Measurements from ENCODE around the gene C1orf50. TPM values are rescaled to one million over a fixed set of nuclear protein-coding genes. Genes with fewer than 3 reads are reported as not detected.
A peak's percentile ranks its signal among the peaks of the same experiment; 100 is the strongest.

Gene C1orf50
- polyA plus RNA-seq, 3 donors = 10.1 to 15.1 (median 10.8) TPM

DNA sequence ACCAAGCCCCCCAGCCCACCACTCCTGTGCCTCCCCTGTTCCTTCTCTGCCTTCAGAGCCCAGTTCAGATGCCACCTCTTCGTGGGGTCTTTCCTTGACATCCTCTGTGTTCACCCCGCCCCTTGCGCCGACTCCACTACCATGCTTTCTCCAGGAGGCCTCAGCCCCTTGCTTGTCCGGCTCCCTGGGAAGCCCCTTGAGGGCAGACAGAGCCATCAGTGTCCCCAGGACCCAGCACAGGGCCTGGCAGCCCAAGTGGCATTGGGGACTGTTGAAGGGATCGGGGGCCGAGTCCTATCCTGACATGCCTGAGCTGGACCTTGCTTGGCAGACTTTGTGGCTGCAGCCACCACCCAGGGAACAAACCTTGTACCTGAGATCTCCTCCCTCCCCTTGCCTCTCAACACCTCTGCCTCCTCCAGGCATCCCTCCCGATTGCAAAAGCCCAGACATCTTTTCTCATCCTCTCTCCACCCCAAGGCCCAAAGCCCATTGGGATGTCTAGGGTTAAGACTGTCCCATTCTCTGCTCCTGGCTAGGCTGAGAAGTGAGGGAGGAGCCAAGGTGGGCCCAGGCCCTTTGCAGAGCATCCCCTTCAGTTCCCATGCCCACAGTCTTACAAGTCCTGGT, 30.4 kb upstream of the C1orf50 start:
- DNase-seq (ENCODE audit: extremely low read depth in 1 of 11, low read depth in 9 of 11, low spot score in 4 of 11) = no peak

- no peak for DNase-seq (ENCODE audit: extremely low read depth in 1 of 11, low read depth in 9 of 11, low spot score in 4 of 11)
Observed at GRCh38 chr1:42737257-42737656, 29.8 kb upstream of the C1orf50 start.

DNA sequence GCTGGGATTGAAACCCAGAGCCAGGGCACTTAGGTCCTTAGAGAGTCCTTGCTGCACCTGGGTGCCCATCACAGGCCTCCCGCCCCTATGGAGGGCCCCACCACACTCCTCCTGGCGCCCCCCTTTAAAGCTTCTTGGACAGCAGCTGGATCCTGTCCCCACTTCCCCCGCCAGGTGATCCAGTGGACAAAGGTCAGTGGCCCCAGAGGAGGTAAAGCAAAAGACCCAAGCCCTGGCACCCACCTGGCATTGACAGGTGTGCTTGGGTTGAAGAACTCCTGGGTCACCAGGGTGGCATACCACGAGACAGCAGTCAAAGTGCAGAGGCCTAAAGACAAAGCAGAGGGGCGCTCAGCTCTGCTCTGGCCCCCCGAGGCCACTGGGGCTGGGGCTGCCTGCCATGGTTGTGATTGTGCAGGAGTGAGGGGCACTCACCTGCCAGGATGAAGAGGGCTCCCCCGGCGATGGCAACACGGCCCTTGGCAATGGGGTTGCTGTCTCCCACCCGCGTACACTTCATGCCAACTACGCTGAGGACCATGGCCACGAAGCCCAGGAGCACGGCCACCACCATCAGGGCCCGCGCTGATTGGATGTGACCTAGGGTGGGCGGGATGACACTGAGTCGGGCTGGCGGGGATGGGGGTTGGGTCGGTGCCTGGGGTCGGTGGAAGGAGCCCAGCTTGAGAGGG, 28.9 kb upstream of the C1orf50 start:
- DNase-seq (ENCODE audit: extremely low read depth in 1 of 11, low read depth in 9 of 11, low spot score in 4 of 11) = no peak

GRCh38 chr1:42738678-42739226, 28.3 kb upstream of the C1orf50 start:
- DNase-seq (ENCODE audit: extremely low read depth in 1 of 11, low read depth in 9 of 11, low spot score in 4 of 11) = no peak

- DNase-seq (ENCODE audit: extremely low read depth in 1 of 11, low read depth in 9 of 11, low spot score in 4 of 11) = peak in 3 of 11 donors; percentile 41 to 75 (median 56)
Observed at GRCh38 chr1:42739753-42740700, 27.0 kb upstream of the C1orf50 start, which contains the start of gene CLDN19. TSS of gene CLDN19 (minus strand) at chr1:42740236. CDS start at chr1:42740063, 173 bp downstream.

DNA sequence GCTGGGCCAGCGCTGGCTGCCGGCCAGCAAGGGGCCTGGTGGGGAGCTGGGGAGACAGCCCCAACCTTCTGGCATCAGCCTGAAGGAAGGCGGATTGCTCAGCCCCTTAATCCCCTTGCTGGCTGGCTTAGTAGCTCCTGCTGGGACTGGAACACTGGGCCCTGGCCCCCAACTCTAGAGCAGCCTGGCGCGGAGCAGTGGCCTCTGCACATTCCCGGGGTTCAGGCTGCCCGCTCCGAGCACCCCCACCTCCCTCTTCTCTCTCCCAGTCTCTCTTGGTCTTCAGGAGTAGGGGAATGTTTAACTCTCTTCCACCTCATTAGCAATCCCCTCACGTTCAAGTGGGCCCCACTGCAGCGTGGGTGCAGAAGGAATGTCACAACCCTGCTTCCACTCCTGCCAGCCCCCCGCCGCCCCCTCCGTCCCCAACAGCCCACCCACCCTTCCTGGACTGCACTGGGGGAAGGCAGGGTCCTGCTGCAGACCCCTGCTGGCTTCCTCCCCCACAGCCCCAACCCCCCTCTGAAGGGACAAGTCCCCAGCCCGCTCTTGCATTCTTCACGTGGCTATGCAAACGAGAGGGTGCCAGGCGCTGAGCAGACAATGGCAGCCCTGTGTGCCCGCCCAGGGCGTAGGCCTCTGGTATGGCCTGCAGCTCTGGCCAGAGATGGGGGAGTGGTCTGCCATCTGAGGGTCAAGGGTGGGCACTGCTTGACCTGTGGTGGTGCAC, 26.0 kb upstream of the C1orf50 start:
- peak in 2 of 11 donors; percentile 71 to 77 for DNase-seq (ENCODE audit: extremely low read depth in 1 of 11, low read depth in 9 of 11, low spot score in 4 of 11)

DNA sequence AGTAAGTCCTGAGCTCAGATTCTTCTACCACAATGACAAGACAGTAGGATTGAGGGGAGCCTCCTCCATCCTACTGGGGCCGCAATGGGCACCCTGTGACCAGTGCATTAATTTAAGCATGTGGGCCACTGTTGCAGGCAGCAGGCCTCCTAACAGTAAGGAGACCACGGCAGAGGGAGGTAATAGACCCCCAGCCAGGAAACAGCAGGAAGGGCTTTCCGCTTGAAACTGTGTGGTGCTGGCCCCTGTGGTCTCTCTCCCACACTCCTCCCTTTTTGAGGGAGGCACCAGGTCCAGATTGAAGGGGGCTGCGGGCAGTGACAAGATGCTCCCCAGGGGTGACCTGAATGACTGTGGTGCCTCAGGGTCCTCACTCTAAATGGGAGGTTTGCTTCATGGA, 25.3 kb upstream of the C1orf50 start:
- DNase-seq (ENCODE audit: extremely low read depth in 1 of 11, low read depth in 9 of 11, low spot score in 4 of 11) = no peak

GRCh38 chr1:42742141-42742540, 24.9 kb upstream of the C1orf50 start:
- no peak for DNase-seq (ENCODE audit: extremely low read depth in 1 of 11, low read depth in 9 of 11, low spot score in 4 of 11)

DNA sequence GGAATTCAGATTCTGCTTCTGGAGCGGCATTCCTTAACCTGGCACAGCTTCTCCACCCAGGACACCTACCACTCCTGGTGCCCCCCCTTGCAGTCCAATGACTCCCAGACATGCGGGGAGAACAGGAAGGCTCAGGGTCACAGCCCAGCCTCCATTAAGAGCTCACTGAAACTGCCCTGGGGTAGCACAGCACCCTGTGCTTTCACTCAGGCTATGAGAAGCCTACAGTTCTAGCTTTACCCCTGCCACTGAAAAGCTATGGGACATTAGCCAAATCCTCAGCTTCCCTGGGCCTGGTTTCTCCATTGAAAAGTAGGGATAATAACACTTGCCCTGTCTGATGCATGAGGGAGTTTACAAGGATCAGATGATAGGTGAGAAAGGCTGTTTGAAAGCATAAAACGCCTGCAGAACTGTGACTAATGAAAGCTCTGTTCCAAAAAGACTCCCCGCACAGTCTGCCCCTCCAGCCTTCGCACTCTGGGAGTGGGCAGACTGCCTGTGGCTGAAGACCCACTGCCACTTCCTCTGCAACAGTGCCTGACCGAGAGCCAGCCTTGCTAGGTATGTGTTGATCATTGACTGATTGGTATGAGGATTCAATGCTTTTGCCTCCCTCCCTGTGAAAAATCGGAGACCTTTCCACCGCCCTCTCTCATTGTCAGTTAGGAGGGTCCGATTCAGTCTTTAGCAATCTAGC, 24.3 kb upstream of the C1orf50 start:
- DNase-seq (ENCODE audit: extremely low read depth in 1 of 11, low read depth in 9 of 11, low spot score in 4 of 11) = no peak

DNA sequence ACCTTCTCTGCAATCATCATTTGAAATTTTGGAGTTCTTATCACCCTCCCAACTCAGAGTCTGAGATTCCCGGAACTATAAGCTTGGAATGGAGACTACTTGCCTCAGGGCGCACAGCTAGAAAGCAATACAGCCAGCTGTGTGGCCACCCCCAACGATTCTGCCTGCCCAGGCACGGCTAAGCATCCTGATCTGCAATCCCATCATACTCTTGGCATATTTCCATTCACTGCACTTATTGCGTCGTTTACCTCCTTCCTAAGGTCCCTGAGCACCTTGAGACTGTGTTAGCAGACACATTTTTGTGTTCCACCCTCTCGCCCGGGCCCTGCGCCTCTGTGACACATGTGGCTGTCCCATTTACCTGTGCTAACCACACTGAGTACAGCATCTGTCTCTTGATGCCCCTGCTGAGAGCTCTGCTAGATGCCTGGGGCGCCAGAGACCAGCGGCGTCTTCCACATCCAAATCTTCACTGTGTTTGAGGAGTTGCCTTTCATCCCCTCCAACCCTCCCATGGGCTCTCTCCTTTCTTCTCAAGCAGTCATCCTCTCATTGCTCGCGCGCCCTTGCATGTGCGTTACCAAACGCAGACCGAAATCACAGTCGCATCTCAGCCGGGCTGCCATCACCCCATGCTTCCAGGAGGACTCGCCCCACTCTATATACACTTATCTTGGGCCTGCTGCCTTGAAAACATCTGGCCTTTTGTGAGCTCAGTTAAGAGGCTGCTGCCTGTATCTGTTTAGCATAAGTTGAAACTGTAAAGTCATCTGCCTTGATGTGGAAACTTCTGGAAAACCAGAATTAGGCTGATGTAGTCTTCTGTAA, 23.5 kb upstream of the C1orf50 start:
- DNase-seq (ENCODE audit: extremely low read depth in 1 of 11, low read depth in 9 of 11, low spot score in 4 of 11) = peak in 1 of 11 donors; percentile 28

GRCh38 chr1:42744148-42744413, 23.0 kb upstream of the C1orf50 start:
- no peak for DNase-seq (ENCODE audit: extremely low read depth in 1 of 11, low read depth in 9 of 11, low spot score in 4 of 11)

DNA sequence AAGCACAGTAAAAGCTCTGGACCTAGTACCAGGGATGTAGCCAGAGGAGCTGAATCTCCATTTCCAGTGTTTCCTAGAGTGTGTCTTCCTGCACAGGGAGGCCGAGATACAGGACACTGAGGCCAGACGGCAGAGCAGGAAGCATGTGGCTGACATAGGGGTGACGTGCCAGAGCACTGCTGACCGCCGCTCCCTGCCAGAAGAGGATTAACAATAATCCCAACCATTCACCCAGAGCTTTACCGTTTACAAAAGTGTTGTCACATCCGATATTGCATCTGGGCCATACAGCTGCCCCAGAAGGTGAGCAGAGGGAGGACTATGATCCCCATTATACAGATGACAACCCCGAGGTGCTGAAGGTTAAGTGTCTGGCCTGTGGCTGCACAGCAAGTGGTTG, 21.2 kb upstream of the C1orf50 start:
- DNase-seq (ENCODE audit: extremely low read depth in 1 of 11, low read depth in 9 of 11, low spot score in 4 of 11) = no peak

DNA sequence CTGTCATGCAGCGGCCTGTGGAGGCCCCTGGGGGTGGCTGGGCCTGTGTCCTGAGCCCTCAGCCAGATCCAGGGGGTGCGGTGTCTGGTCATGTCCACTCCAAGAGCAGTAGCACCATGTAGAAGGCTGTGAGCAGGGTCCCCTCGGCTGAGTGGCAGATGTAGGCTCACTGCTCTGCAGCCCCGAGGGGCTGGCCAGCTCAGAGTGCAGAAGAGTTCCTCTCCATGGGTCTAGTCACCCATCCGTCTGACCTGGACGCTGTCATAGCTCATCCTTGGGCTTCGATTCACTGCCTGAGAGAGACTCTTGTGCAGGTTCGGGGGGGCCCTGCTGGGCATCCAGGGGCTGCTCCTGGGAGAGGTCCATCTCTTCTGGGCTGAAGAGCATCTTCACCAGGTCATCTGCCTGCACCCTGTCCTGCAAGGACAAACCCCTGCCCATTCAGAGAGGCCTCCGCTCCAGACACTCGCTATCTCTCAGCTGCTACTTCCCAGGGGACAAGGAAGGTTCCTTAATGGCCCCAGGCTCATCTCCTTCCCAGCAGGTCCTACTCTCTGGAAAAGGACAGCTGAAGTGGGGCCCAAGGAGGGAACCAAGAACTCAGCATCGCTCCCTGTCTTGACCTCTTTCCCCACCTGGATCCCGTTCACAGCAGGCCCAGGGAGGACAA, 20.5 kb upstream of the C1orf50 start:
- DNase-seq (ENCODE audit: extremely low read depth in 1 of 11, low read depth in 9 of 11, low spot score in 4 of 11) = no peak

- DNase-seq (ENCODE audit: extremely low read depth in 1 of 11, low read depth in 9 of 11, low spot score in 4 of 11) = peak in 1 of 11 donors; percentile 37
Observed at GRCh38 chr1:42747125-42747524, 19.9 kb upstream of the C1orf50 start.

- no peak for DNase-seq (ENCODE audit: extremely low read depth in 1 of 11, low read depth in 9 of 11, low spot score in 4 of 11)
Observed at GRCh38 chr1:42748021-42748420, 19.0 kb upstream of the C1orf50 start.

GRCh38 chr1:42748461-42749410, 18.3 kb upstream of the C1orf50 start:
- no peak for DNase-seq (ENCODE audit: extremely low read depth in 1 of 11, low read depth in 9 of 11, low spot score in 4 of 11)

Data from renal cortex interstitium (tissue), 11 donors.